ENCODE data around the gene TGFBR1.

The TGFBR1 gene

DNA sequence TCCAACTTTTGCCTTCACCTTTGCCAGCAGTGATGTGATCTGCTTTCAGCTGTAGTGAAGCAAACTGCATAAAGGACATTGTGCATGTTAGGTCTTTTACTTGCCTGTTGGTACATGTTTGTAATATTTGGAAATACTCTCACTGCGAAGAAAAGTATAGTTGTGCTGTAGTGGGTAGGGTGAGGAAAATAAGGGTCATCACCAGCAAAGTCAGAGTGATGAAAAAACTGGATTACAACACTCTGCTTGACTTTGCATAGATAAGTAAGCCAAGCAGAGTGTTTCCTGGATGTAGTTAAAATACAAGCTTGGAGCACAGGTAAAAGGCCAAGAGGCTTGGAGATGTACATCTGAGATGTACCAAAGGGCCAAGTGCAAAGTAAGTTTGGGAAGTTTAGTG, 16.7 kb downstream of the TGFBR1 start:
- TF ChIP-seq, protein P1, sequence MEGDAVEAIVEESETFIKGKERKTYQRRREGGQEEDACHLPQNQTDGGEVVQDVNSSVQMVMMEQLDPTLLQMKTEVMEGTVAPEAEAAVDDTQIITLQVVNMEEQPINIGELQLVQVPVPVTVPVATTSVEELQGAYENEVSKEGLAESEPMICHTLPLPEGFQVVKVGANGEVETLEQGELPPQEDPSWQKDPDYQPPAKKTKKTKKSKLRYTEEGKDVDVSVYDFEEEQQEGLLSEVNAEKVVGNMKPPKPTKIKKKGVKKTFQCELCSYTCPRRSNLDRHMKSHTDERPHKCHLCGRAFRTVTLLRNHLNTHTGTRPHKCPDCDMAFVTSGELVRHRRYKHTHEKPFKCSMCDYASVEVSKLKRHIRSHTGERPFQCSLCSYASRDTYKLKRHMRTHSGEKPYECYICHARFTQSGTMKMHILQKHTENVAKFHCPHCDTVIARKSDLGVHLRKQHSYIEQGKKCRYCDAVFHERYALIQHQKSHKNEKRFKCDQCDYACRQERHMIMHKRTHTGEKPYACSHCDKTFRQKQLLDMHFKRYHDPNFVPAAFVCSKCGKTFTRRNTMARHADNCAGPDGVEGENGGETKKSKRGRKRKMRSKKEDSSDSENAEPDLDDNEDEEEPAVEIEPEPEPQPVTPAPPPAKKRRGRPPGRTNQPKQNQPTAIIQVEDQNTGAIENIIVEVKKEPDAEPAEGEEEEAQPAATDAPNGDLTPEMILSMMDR (IDR thresholded peaks at IDR 0.05; ENCODE audit: low read depth, low read length): no peak
- no peak for DNase-seq (ENCODE audit: low read depth, low spot score)
- in situ Hi-C loops (cut with HindIII; ENCODE audit: low sequenced_read_pairs): no loop called here
- no peak overlapping the region for H3K4me3 ChIP-seq (ENCODE audit: low read depth, low read length)

DNA sequence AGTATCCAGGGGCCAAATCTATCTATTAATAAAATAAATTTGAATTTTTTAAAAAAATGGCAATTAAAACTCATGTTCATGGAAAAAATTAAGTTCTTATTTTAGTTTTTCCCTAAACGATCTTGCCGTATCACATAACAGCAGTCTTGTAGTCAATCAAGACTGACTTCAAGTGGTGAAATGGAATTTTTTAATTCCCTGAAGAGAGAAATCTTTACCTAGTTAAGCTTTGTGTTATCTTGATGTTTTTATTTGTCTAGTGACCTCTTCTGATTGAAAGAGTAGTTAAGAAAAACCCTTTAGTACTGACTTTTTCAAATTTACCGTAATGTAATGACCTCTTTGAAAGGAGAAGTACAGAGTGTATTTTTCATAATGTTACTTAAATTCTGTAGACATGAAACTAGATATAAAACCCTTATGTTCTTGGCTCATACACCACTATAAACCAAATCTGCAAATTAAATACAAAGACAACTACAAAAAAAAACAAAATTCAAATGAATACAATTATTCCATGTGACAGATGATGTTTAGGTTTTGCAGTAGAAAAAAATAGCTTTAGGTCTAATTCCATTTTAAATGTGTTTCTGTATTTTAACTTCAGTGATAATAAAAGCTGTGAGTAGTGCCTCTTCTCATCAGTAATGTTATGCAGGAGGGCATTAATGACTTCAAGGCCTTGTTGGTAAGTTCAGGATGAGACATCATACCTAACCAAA, 19.8 kb downstream of the TGFBR1 start:
- H3K4me3 ChIP-seq (ENCODE audit: low read depth, low read length): no peak overlapping the region
- DNase-seq (ENCODE audit: low read depth, low spot score): no peak
- TF ChIP-seq, protein P1 (IDR thresholded peaks at IDR 0.05; ENCODE audit: low read depth, low read length): no peak
- in situ Hi-C loops (cut with HindIII; ENCODE audit: low sequenced_read_pairs): loop anchor here (25.0 kb wide), 1 partner anchor 112 kb away; no protein-coding TSS in a partner anchor

DNA sequence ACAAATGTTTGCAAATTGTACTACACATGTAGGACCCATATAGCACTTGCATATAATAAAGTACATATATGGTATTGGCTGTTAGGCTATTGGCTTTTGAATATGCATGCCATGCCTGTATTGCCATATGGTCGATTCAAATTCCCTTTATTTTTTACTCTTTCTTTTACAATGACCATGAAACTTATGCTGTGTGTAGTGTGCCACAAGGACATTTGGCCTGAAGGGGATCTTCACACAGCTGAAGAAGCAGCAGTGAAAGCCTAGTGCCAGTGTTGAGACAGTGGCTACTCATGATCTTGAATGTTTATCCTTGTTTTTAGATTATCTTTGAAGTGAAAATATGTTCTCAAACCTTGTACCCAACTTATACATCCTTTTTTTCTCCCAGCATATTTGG, 20.5 kb downstream of the TGFBR1 start:
- no peak for DNase-seq (ENCODE audit: low read depth, low spot score)
- in situ Hi-C loops (cut with HindIII; ENCODE audit: low sequenced_read_pairs): loop anchor here (25.0 kb wide), 1 partner anchor 113 kb away; no protein-coding TSS in a partner anchor
- TF ChIP-seq, protein P1 (IDR thresholded peaks at IDR 0.05; ENCODE audit: low read depth, low read length): no peak
- H3K4me3 ChIP-seq (ENCODE audit: low read depth, low read length): no peak overlapping the region

DNA sequence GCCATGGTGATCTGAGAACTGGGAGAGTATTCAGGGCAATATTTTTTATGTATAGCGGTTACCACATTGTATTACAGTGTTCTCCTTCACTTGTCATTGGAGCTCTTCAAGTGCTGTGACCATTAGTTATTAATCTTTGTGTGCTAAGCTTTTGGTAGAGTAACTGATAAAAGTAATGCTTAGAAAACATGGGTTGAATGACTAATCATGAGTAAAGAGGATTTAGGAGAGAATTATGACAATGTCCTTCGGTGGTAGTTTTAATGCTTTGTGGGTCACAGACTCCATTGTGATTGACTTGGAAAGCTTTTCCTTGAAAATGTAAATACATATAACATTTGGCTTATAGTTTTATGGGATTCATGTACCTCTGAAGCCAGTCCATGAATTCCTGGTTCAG, 21.4 kb downstream of the TGFBR1 start:
- TF ChIP-seq, protein P1 (IDR thresholded peaks at IDR 0.05; ENCODE audit: low read depth, low read length): no peak
- in situ Hi-C loops (cut with HindIII; ENCODE audit: low sequenced_read_pairs): loop anchor here (25.0 kb wide), 1 partner anchor 114 kb away; no protein-coding TSS in a partner anchor
- H3K4me3 ChIP-seq (ENCODE audit: low read depth, low read length): no peak overlapping the region
- DNase-seq (ENCODE audit: low read depth, low spot score): no peak

DNA sequence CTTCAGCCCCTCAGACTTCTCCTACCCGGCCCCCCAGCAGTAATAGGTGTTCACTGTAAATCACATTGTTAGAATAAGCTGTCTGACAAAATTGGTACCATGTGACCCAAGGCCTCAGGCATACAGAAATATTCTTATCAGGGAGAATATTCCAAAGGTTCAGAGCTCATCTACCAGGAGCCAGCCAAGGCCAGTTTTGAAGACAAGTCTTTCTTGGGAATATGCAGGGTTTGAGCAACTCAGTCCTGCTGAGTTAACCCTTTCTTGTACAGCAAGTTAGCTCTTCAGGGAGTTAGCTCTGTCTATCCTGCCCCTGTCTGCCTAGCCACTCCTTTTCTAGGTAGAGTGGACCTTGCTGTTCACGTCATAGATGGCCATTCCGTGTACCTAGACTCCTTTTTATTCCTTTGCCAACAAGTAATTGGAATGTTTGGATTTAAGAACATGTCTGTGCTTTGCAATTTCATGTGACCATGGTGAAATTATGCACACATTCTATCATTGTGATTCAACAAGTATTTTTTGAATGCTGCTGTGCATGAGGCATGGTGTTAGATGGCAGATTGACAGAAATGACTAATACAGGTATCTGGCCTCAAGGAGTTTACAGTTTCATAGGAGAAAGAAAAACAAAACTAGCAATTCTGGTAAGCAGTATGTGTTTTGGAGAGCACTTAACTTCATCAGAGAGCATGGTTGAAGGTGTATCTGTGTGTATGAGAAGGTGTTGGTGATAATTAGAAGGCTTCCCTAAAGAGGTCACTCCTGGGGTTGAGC, 22.6 kb downstream of the TGFBR1 start:
- peak; percentile 60 for DNase-seq (ENCODE audit: low read depth, low spot score)
- H3K4me3 ChIP-seq (ENCODE audit: low read depth, low read length): no peak overlapping the region
- in situ Hi-C loops (cut with HindIII; ENCODE audit: low sequenced_read_pairs): loop anchor here (25.0 kb wide), 1 partner anchor 115 kb away; no protein-coding TSS in a partner anchor
- TF ChIP-seq, protein P1 (IDR thresholded peaks at IDR 0.05; ENCODE audit: low read depth, low read length): no peak

DNA sequence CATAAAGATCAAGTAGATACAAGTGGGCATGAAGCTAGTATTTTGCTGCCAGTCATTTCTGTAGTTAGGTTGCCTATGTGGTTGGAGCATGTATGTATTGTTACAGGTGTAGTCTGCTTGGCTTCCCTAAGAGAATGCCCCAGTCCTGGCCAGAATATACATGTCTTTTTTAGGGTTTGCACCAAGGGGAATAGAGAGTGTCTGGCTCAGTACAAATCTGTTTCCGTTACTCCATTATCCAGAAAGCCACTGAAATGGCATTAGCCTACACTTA, 23.2 kb downstream of the TGFBR1 start:
- no peak overlapping the region for H3K4me3 ChIP-seq (ENCODE audit: low read depth, low read length)
- in situ Hi-C loops (cut with HindIII; ENCODE audit: low sequenced_read_pairs): loop anchor here (25.0 kb wide), 1 partner anchor 116 kb away; no protein-coding TSS in a partner anchor
- TF ChIP-seq, protein P1 (IDR thresholded peaks at IDR 0.05; ENCODE audit: low read depth, low read length): no peak
- DNase-seq (ENCODE audit: low read depth, low spot score): no peak

Measured in astrocyte of the spinal cord (primary cell).